Astrocyte of the spinal cord (primary cell): Measurements from ENCODE around the gene FCHO2.

Experiments used
- DNase-seq: peaks from one replicate; pipeline ENCODE4 v3.0.0; 2011; ENCODE audit warnings: low read depth, low spot score
- H3K4me3 ChIP-seq: 2 replicates; pipeline ENCODE4 v1.5.1; 2011; ENCODE audit warnings: low read depth, mild to moderate bottlenecking, low read length, moderate library complexity
- CTCF ChIP-seq: IDR thresholded peaks from 2 replicates; pipeline ENCODE4 v1.5.1; 2012; ENCODE audit warnings: low read depth, mild to moderate bottlenecking, low read length, inconsistent platforms
- in situ Hi-C: cut with HindIII; loops from 2 replicates; pipeline ENCODE4 v1.10.0; 2017; ENCODE audit warnings: low sequenced_read_pairs

FCHO2 gene

DNA sequence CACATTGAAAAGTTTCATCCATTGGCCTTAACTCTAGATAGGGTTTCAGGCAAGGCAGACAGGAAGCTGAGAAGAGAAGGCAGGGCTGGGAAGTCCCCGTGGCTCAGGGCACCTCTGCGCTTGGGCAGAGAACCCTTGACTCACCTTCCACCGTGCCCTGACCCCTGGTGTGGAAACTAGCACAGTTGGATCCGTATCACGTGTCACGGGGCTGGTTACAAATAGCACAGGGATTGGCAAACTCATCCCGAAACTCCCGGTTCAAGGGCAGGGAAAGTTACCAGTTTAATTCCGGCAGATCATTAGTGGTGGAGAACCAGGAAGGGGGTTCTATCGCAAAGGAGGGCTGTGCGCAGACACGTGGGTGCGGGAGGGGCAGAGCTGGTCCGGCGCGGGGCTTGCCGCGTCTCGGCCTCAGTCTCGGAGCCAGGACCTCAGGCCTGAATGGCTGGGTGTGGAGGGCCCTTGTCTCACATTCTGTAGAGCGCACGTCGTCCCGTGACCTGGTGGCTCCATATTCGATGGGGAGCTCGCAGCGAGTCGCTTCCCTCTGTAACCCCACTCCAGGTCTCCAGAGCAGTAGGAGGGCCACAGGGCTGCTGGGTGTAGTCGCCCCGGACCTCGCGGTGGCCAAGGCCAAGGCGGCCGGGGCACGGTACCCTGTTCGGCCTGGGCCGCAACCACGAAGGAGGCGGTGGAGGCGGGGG, 163.8 kb downstream of the FCHO2 start:
- in situ Hi-C loops = no loop called here
- DNase-seq = no peak
- H3K4me3 ChIP-seq = no peak overlapping the region
- no peak for TF ChIP-seq CTCF

- DNase-seq = peak; percentile 37
- peak within 1 kb of the TSS; percentile 69 for H3K4me3 ChIP-seq
- TF ChIP-seq CTCF = no peak
- in situ Hi-C loops = no loop called here
Observed at GRCh38 chr5:73120222-73121118, 164.6 kb downstream of the FCHO2 start, which contains the start of gene TMEM171. TMEM171 (plus strand) TSS chr5:73120575; CDS start chr5:73123374, 2,799 bp downstream.

- H3K4me3 ChIP-seq = peak overlapping the region; percentile 69
- no peak for DNase-seq
- in situ Hi-C loops = no loop called here
- TF ChIP-seq CTCF = no peak
Observed at GRCh38 chr5:73121119-73121463, 165.2 kb downstream of the FCHO2 start.

DNA sequence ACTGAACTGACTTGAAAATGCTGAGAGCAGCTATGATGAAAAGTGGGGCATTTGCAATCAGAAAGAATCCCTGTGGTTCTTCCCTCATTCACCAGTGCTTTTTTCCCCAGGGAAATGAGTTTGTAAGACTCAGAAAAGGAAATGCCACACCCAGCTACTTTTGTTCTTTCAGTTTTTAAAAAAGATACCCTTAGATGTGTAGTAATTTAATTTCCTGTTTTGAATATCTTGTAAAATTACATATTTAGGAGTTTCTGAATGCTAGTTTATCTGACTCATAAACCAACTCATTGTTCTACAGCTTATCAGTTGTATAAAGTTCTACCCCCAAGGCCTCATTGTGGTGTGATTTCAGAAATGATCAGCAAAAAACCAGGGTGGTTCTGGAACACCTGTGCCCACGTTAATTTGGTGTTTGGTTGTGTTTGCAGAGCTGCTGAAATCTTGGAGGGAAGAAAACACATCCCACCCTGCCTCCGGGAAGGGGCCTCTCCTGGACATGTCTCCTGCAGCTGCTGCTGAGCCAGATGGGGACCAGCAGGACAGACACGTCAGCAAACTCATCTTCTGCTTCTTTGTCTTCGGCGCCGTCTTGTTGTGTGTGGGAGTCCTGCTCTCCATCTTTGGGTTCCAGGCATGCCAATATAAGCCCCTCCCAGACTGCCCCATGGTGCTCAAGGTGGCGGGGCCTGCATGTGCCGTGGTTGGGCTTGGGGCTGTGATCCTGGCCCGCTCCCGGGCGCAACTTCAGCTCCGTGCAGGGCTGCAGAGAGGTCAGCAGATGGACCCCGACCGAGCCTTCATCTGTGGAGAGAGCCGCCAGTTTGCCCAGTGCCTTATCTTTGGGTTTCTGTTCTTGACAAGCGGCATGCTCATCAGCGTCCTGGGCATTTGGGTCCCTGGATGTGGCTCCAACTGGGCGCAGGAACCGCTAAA, 167.3 kb downstream of the FCHO2 start:
- in situ Hi-C loops = no loop called here
- DNase-seq = peak; percentile 54
- no peak overlapping the region for H3K4me3 ChIP-seq
- no peak for TF ChIP-seq CTCF

DNA sequence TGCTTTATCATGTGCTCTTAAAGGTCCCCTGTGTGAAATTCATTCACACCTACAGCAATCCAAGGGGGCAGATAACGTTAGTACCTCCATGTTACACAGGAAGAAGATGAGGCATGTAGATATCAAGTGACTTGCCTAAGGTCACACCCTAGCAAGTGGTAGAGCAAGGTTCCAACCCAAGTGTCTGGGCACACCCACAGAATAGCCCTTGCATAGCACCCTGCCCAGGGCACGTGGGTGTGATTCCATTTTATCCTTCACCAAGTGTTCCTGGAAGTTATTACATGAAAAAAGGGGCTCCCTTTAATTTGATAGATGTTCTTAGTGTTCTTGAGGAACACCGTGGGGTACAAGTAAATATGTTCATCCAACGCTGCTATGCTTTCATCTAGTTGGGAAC, 169.4 kb downstream of the FCHO2 start:
- no peak for TF ChIP-seq CTCF
- no peak for DNase-seq
- no peak overlapping the region for H3K4me3 ChIP-seq
- in situ Hi-C loops = no loop called here

- TF ChIP-seq CTCF = no peak
- H3K4me3 ChIP-seq = no peak overlapping the region
- in situ Hi-C loops = no loop called here
- DNase-seq = no peak
Observed at GRCh38 chr5:73126381-73126780, 170.5 kb downstream of the FCHO2 start.
